Progenitor cell of endocrine pancreas (in vitro differentiated cells): Measurements from ENCODE around the gene SLC6A4. TPM values are rescaled to one million over a fixed set of nuclear protein-coding genes. Genes with fewer than 3 reads are reported as not detected.

Experiments used
- DNase-seq: peaks from one replicate; pipeline ENCODE4 v3.0.0; 2021; ENCODE audit warnings: low spot score; ENCODE audit not compliant: unreplicated experiment
- H3K27ac Mint-ChIP-seq: 2 replicates; pipeline ENCODE4 v1.8.0; 2021; ENCODE audit warnings: mild to moderate bottlenecking, moderate library complexity, mixed read lengths
- H3K27me3 Mint-ChIP-seq: 2 replicates; pipeline ENCODE4 v1.8.0; 2021; ENCODE audit warnings: mixed read lengths
- H3K36me3 Mint-ChIP-seq: 2 replicates; pipeline ENCODE4 v1.8.0; 2022; ENCODE audit warnings: mixed read lengths; ENCODE audit not compliant: insufficient read depth
- H3K4me1 Mint-ChIP-seq: 2 replicates; pipeline ENCODE4 v1.8.0; 2021; ENCODE audit warnings: low read depth, mixed read lengths
- H3K4me3 Mint-ChIP-seq: 2 replicates; pipeline ENCODE4 v1.8.0; 2021; ENCODE audit warnings: low read depth, mild to moderate bottlenecking, moderate library complexity, mixed read lengths
- H3K9me3 Mint-ChIP-seq: 2 replicates; pipeline ENCODE4 v1.8.0; 2021; ENCODE audit warnings: low read depth, mixed read lengths
- CTCF ChIP-seq: fragments of 200-600 bp; sonication (generic); IDR thresholded peaks from one replicate; pipeline ENCODE4 v1.5.0; 2021; ENCODE audit warnings: antibody characterized with exemption, mild to moderate bottlenecking; ENCODE audit not compliant: unreplicated experiment
- total RNA-seq: library from RNA; stranded (reverse); gene quantifications from 2 replicates; pipeline ENCODE4 v1.2.1, GENCODE V29; 2021

SLC6A4 gene
- total RNA-seq, 1 donor from 2014 or later, result 0.96 TPM

GRCh38 chr17:30240177-30240576 lies 4.7 kb upstream of the SLC6A4 start:
- Mint-ChIP-seq H3K9me3 (peaks cover 3% of the 10 kb centered on the region), H3K4me3 (no peak overlapping the region), H3K27ac (no peak overlapping the region), H3K4me1 (peaks cover 8% of the 10 kb centered on the region), H3K36me3 (no peaks in the 10 kb centered on the region), H3K27me3 (peaks cover 34% of the 10 kb centered on the region)
- no peak for DNase-seq
- TF ChIP-seq CTCF, result no peak

- H3K27ac Mint-ChIP-seq, result no peak overlapping the region
- no peak overlapping the region for H3K4me3 Mint-ChIP-seq
- TF ChIP-seq CTCF, result no peak
- peaks cover 15% of the 10 kb centered on the region for H3K4me1 Mint-ChIP-seq
- DNase-seq, result no peak
- H3K36me3 Mint-ChIP-seq, result no peaks in the 10 kb centered on the region
- peaks cover 3% of the 10 kb centered on the region for H3K9me3 Mint-ChIP-seq
- peaks cover 45% of the 10 kb centered on the region for H3K27me3 Mint-ChIP-seq
These were observed 3.6 kb upstream of the SLC6A4 start for GRCh38 chr17:30239089-30239462.

GRCh38 chr17:30238387-30239088 lies 3.0 kb upstream of the SLC6A4 start:
- Mint-ChIP-seq H3K4me1 (peaks cover 19% of the 10 kb centered on the region), H3K36me3 (no peaks in the 10 kb centered on the region), H3K27me3 (peaks cover 50% of the 10 kb centered on the region), H3K4me3 (peak overlapping the region; percentile 35), H3K27ac (no peak overlapping the region), H3K9me3 (peaks cover 3% of the 10 kb centered on the region)
- DNase-seq, result no peak
- no peak for TF ChIP-seq CTCF

GRCh38 chr17:30238003-30238344 lies 2.5 kb upstream of the SLC6A4 start:
- Mint-ChIP-seq H3K27ac (no peak overlapping the region), H3K9me3 (peaks cover 3% of the 10 kb centered on the region), H3K4me1 (peaks cover 25% of the 10 kb centered on the region), H3K4me3 (peak overlapping the region; percentile 35), H3K36me3 (no peaks in the 10 kb centered on the region), H3K27me3 (peaks cover 55% of the 10 kb centered on the region)
- DNase-seq, result no peak
- no peak for TF ChIP-seq CTCF

- Mint-ChIP-seq H3K27ac (no peak overlapping the region), H3K9me3 (peaks cover 3% of the 10 kb centered on the region), H3K36me3 (no peaks in the 10 kb centered on the region), H3K4me1 (peaks cover 30% of the 10 kb centered on the region), H3K27me3 (peaks cover 58% of the 10 kb centered on the region), H3K4me3 (no peak overlapping the region)
- no peak for DNase-seq
- TF ChIP-seq CTCF, result no peak
These were observed 2.0 kb upstream of the SLC6A4 start for GRCh38 chr17:30237296-30238002.
